Brain pericyte (primary cell): Measurements from ENCODE around the gene RASEF.
"Not testable (repeated sequence)": the region's sequence is repeated elsewhere in the genome, so short reads cannot be mapped to it uniquely, and the experiment has no call there.

Experiments
- DNase-seq: peaks from one replicate; pipeline ENCODE4 v3.0.0-alpha.2; 2012; ENCODE audit warnings: low read depth, low spot score

RASEF gene

GRCh38 chr9:82970359-82970758, 92.6 kb downstream of the RASEF start:
- DNase-seq, result no peak

DNA sequence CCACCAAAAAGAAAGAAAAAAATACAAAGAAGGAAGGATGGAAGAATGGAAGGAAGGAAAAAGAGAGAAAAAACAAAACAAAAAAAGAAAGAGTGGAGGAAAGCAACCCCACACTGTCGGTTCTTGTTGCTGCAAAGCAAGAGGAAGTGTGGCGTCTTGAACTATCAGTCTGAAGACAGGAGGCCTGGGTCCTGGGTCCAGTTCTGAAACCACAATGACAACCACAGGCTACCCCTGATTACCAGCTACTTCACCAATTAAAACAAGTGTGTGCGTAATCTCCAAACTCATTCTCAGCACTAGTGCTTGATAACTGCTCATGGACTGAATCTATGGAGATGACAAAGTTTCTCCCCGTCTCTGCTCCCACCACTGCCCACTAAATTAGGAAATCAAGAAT, 93.7 kb downstream of the RASEF start:
- DNase-seq, result no peak

DNA sequence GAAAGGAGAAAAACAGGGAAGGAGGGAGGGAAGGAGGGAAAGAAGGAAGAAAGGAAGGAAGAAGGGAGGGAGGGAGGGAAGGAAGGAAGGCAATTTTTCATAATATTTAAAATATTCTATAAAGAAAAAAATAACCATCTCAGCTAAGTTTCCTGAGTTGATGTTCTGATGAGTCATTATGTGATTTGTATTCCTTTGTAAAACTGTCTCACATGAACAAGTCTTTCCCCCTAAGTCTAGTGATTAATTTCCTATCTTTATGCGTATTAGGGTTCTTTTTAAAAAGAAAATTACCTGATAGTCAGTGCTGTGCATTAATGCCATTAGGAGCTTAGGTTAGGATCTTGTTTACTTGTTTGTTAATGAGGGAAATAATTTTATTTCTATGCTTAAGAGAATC, 94.1 kb downstream of the RASEF start:
- DNase-seq, result no peak

DNA sequence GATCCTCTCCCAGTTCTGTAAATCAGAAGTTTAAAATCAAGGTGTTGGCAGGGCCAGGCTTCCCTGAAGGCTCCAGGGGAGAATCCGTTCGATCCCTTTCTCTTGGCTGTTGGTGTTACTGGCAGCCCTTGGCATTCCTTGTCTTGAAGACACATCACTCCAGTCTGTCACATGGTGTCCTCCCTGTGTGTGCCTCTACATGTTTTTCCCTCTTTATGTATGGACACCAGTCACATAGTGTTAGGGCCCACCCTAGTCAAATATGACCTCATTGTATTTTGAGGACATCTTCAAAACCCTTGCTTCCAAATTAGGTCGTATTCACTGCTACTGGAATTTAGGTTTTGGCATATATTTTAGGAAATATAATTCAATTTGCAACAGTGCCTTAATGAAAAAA, 94.6 kb downstream of the RASEF start:
- DNase-seq, result no peak

- peak; percentile 45 for DNase-seq
These were observed 101.3 kb downstream of the RASEF start for GRCh38 chr9:82961504-82962125.

DNA sequence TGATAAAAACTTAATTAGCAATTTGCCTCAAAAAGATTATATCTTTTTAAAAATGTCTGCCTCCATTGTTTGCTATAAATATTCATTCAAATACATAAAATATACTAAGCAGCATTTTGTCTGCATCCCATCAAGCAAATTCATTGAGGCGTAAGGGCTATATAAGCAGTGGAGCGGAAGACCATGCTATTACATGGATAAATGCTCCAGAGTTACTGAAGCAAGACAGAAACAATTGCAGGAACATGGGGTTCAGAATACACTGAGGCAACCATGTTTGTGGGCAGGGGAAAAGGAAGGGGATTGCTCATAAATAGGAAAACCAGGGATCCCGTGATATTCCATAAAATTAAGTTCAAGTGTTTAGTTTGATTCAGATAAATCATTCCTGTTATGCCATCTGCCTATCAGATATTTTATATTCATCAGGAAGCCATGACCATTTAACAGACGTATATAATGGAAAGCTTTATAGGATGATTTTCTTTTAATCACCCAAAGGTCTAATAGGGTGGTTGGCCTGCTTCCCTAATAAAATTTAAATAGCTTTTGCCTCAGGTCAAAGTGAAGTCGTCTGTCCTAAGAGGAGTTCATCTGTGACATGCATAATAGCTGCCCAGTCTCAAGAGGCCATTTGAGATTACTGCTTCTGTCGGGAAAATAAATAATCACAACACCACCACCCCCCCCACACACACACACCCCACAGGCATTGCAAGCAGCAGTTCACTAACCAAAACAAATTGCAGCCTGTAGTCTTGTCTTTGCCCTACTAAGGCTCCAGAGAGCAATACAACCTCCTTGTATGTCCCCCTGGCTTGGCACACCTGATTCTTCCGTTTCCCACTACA, 105.2 kb downstream of the RASEF start:
- DNase-seq, result no peak

- DNase-seq, result no peak
These were observed 113.7 kb downstream of the RASEF start for GRCh38 chr9:82949203-82949602.

GRCh38 chr9:82940376-82940775, 122.6 kb downstream of the RASEF start:
- DNase-seq, result no peak

DNA sequence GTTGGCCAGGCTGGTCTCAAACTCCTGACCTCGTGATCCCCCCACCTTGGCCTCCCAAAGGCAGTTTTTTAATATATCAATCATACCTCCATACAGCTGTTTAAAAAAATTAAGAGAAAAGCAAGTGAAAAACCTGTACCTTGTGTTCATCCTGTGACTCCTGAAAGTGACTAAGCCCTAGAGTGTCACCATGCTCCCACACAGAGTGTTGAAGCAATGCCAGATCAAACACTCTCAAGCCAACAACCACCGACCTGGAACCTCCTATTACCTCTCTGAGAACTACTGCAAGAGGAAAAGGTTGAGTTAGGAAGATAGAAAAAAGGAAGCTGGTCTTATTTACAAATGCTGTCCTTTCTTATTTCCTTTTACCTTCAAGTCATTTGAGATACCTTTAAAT, 123.5 kb downstream of the RASEF start:
- no peak for DNase-seq

DNA sequence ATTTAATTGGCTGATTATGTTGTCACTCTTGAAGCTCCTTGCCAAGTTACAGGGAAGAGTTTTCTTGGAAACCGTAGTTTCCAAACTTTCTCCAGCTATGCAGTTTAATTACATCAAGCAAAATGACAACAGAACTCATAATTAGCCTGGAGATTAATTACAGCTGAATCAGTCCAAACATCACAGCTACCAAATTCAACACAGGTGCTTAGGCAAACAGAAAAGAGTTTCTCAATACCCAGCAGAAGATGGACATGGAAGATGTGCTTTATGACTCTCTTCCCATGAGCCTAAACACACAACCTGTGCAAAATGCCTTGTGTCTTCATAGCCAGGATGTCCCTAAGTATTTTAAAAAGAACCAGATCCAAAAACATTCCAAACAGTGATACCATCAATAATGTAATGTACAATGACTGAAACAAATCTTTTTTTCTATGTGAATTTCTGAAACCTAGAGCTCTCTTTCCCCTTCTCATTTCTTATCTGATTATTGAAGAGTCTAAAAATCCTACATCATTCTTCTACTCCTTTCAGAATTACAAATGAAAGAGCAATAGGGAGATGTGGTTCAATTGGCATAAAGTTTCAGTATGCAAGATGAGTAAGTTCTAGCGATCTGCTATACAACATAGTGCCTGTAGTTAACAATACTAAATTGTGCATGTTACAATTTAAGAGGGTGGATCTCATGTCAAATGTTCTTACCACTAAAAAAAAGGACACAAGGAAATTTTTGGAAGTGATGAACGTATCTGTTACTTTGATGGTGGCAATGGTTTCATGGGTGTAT, 124.3 kb downstream of the RASEF start:
- no peak for DNase-seq

- DNase-seq, result not testable (repeated sequence)
These were observed 126.4 kb downstream of the RASEF start for GRCh38 chr9:82936561-82936960.

GRCh38 chr9:82934949-82935348, 128.0 kb downstream of the RASEF start:
- DNase-seq, result no peak

- DNase-seq, result not testable (repeated sequence)
These were observed 128.9 kb downstream of the RASEF start for GRCh38 chr9:82934025-82934424.

- DNase-seq, result no peak
These were observed 132.8 kb downstream of the RASEF start for GRCh38 chr9:82930116-82930515.
